Gastroesophageal sphincter (tissue), 3 donors: ENCODE measurements around the gene EGLN2.

Source experiments
- POLR2A ChIP-seq, 2 donors: fragments of 450-650 bp; IDR thresholded peaks; one replicate each; pipeline ENCODE4 v1.6.1; 2017; ENCODE audit warnings: antibody characterized with exemption in 2 of 2, mild to moderate bottlenecking in 2 of 2, moderate library complexity in 1 of 2
- TF ChIP-seq, protein P1 (sequence below), 4 experiments: fragments of 200-600 bp in 2 of 4; fragments of 450-650 bp in 2 of 4; sonication (generic) in 1 of 4; IDR thresholded peaks; one replicate each; pipeline ENCODE4 v1.5.1; 2017 to 2019; ENCODE audit warnings: antibody characterized with exemption in 4 of 4, mild to moderate bottlenecking in 2 of 4, moderate library complexity in 2 of 4

DNA sequence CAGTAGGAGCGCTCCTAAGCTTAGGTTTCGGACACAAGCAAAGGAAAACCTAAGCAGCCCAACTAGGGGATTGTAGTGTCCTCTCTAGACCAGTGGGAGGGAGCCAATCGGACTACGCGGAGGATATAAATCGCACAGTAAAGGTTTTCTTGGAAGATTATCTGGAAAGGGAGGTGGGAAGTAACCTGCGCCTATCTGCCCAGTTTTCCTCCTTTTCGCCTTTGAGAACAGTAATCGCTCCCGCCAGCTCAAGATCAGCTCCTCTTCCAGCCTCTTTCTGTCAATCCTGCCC is 21.4 kb upstream of the EGLN2 start:
- TF ChIP-seq, protein P1, sequence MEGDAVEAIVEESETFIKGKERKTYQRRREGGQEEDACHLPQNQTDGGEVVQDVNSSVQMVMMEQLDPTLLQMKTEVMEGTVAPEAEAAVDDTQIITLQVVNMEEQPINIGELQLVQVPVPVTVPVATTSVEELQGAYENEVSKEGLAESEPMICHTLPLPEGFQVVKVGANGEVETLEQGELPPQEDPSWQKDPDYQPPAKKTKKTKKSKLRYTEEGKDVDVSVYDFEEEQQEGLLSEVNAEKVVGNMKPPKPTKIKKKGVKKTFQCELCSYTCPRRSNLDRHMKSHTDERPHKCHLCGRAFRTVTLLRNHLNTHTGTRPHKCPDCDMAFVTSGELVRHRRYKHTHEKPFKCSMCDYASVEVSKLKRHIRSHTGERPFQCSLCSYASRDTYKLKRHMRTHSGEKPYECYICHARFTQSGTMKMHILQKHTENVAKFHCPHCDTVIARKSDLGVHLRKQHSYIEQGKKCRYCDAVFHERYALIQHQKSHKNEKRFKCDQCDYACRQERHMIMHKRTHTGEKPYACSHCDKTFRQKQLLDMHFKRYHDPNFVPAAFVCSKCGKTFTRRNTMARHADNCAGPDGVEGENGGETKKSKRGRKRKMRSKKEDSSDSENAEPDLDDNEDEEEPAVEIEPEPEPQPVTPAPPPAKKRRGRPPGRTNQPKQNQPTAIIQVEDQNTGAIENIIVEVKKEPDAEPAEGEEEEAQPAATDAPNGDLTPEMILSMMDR (IDR thresholded peaks at IDR 0.05) = no peak
- TF ChIP-seq POLR2A (IDR thresholded peaks at IDR 0.05) = no peak
